ENCODE data around the gene LPIN1. TPM values are rescaled to one million over a fixed set of nuclear protein-coding genes. Genes with fewer than 3 reads are reported as not detected.

The LPIN1 gene
- total RNA-seq, 2 experiments from 2014 or later = 115 to 128 TPM

GRCh38 chr2:11750917-11751316 is 4.5 kb downstream of the LPIN1 start:
- peak overlapping the region; percentile 77 for H3K4me3 Mint-ChIP-seq
- ATAC-seq (ENCODE audit: poor library complexity) (no peak), DNase-seq (peak in 6 of 14 experiments; percentile 18 to 72 (median 38))
- no peaks in the 10 kb centered on the region for H3K27me3 ChIP-seq (ENCODE audit: control insufficient read depth in 1 of 2, insufficient read depth in 2 of 2, low read length in 2 of 2)
- H3K4me1 ChIP-seq (ENCODE audit: insufficient read depth, low read length) = peaks cover 77% of the 10 kb centered on the region
- H3K27ac ChIP-seq (ENCODE audit: low read depth in 1 of 2, low read length in 2 of 2) = peak overlapping the region; percentile 65 to 80
- H3K4me3 ChIP-seq (ENCODE audit: low read length) = no peak overlapping the region
- H3K36me3 ChIP-seq (ENCODE audit: insufficient read depth, low read length) = no peaks in the 10 kb centered on the region
- CTCF ChIA-PET = interaction anchor here (0.6 to 0.7 kb wide), 2 partner anchors 12 to 28 kb away, joined by 3 read pairs; no protein-coding TSS in a partner anchor
- no peaks in the 10 kb centered on the region for H3K9me3 ChIP-seq (ENCODE audit: control insufficient read depth in 1 of 2, insufficient read depth in 1 of 2, low read length in 2 of 2)
- intact Hi-C loops (cut with DNase I, micrococcal nuclease) = loop anchor here in 1 of 2 experiments (1.0 to 10.0 kb wide), 2 partner anchors 27 to 616 kb away; a partner anchor contains a TSS
- no peak for TF ChIP-seq CTCF (IDR thresholded peaks at IDR 0.05)
- no peaks in the 10 kb centered on the region for H3K27me3 Mint-ChIP-seq
- peaks cover 84% of the 10 kb centered on the region for H3K4me1 Mint-ChIP-seq (ENCODE audit: low read depth)
- H3K27ac Mint-ChIP-seq = peak overlapping the region; percentile 95
- no peaks in the 10 kb centered on the region for H3K9me3 Mint-ChIP-seq
- POLR2A ChIA-PET = interaction anchor here (1.1 to 1.5 kb wide), 3 partner anchors 11 to 29 kb away, joined by 3 to 8 read pairs (median 4); no protein-coding TSS in a partner anchor
- peaks cover 3% of the 10 kb centered on the region for H3K36me3 Mint-ChIP-seq (ENCODE audit: low read depth)

- no peak overlapping the region for H3K4me3 ChIP-seq (ENCODE audit: low read length)
- POLR2A ChIA-PET = interaction anchor here (1.1 to 1.8 kb wide), 3 partner anchors 9 to 1103 kb away, joined by 3 to 14 read pairs (median 3); no protein-coding TSS in a partner anchor
Measured at GRCh38 chr2:11752906-11753305, 6.5 kb downstream of the LPIN1 start.

GRCh38 chr2:11753452-11753885 is 7.0 kb downstream of the LPIN1 start:
- no peak for TF ChIP-seq CTCF (IDR thresholded peaks at IDR 0.05)
- ChIA-PET CTCF (interaction anchor here (0.8 to 1.6 kb wide), 6 partner anchors 7 to 61 kb away, joined by 3 to 5 read pairs (median 4); partner anchors contain the start of gene LPIN1), POLR2A (interaction anchor here (0.7 to 1.8 kb wide), 8 partner anchors 9 to 1103 kb away, joined by 3 to 14 read pairs (median 3); no protein-coding TSS in a partner anchor)
- Histone ChIP-seq H3K9me3 (ENCODE audit: control insufficient read depth in 1 of 2, insufficient read depth in 1 of 2, low read length in 2 of 2) (no peaks in the 10 kb centered on the region), H3K36me3 (ENCODE audit: insufficient read depth, low read length) (no peaks in the 10 kb centered on the region), H3K27ac (ENCODE audit: low read depth in 1 of 2, low read length in 2 of 2) (peak overlapping the region; percentile 80 to 94), H3K4me3 (ENCODE audit: low read length) (peak overlapping the region; percentile 37), H3K4me1 (ENCODE audit: insufficient read depth, low read length) (peaks cover 71% of the 10 kb centered on the region), H3K27me3 (ENCODE audit: control insufficient read depth in 1 of 2, insufficient read depth in 2 of 2, low read length in 2 of 2) (no peaks in the 10 kb centered on the region)
- peak; percentile 46 for ATAC-seq (ENCODE audit: poor library complexity)
- DNase-seq = peak in 5 of 14 experiments; percentile 41 to 87 (median 74)
- Mint-ChIP-seq H3K4me3 (peak overlapping the region; percentile 80), H3K36me3 (ENCODE audit: low read depth) (peaks cover 4% of the 10 kb centered on the region), H3K9me3 (no peaks in the 10 kb centered on the region), H3K27ac (peak overlapping the region; percentile 92), H3K27me3 (no peaks in the 10 kb centered on the region), H3K4me1 (ENCODE audit: low read depth) (peaks cover 86% of the 10 kb centered on the region)
- intact Hi-C loops (cut with DNase I, micrococcal nuclease) = loop anchor here in 1 of 2 experiments (10.0 kb wide), 1 partner anchor 619 kb away; a partner anchor contains a TSS

More at GRCh38 chr2:11752906-11753305, 6.5 kb downstream of the LPIN1 start:
- H3K36me3 Mint-ChIP-seq (ENCODE audit: low read depth) = peaks cover 3% of the 10 kb centered on the region
- Histone ChIP-seq H3K27me3 (ENCODE audit: control insufficient read depth in 1 of 2, insufficient read depth in 2 of 2, low read length in 2 of 2) (no peaks in the 10 kb centered on the region), H3K4me1 (ENCODE audit: insufficient read depth, low read length) (peaks cover 72% of the 10 kb centered on the region), H3K36me3 (ENCODE audit: insufficient read depth, low read length) (no peaks in the 10 kb centered on the region), H3K27ac (ENCODE audit: low read depth in 1 of 2, low read length in 2 of 2) (peak overlapping the region; percentile 80 to 94), H3K9me3 (ENCODE audit: control insufficient read depth in 1 of 2, insufficient read depth in 1 of 2, low read length in 2 of 2) (no peaks in the 10 kb centered on the region)
- no peaks in the 10 kb centered on the region for H3K9me3 Mint-ChIP-seq
- intact Hi-C loops (cut with DNase I, micrococcal nuclease) = loop anchor here in 1 of 2 experiments (10.0 kb wide), 1 partner anchor 618 kb away; a partner anchor contains a TSS
- no peak for DNase-seq
- CTCF ChIA-PET = interaction anchor here (0.8 kb wide), 1 partner anchor 27 kb away, joined by 4 read pairs; no protein-coding TSS in a partner anchor
- TF ChIP-seq CTCF (IDR thresholded peaks at IDR 0.05) = no peak
- H3K4me1 Mint-ChIP-seq (ENCODE audit: low read depth) = peaks cover 86% of the 10 kb centered on the region
- H3K4me3 Mint-ChIP-seq = peak overlapping the region; percentile 80
- H3K27ac Mint-ChIP-seq = peak overlapping the region; percentile 92
- no peaks in the 10 kb centered on the region for H3K27me3 Mint-ChIP-seq
- no peak for ATAC-seq (ENCODE audit: poor library complexity)

Measured in CD4-positive, alpha-beta T cell (primary cell).